ENCODE measurements around the gene PRDX1.

PRDX1 gene

DNA sequence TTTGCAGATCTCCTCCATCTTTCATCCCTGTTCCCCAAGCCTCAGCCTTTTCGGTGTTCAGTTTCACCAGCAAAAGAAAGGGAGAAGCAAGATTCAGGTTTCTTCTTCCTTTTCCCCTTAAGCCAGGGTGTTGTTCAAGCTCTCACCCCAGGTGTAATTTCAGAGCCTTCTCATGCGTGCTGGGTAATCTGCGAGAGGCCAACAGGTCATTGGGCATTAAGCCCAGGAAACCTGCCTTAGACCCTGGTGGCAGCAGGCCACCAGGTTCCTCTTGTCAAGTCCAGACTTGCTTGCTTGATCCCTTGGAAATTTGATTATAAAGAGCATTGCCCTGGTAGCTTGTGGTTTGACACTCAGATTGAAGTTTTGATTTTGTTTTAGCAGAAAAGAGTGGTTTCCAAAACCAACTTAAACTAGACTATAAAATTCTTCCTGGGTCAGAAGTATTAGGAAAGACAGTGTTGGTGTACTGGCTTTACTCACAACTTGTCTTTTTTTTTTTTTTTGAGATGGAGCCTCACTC is 35.8 kb upstream of the PRDX1 start:
- no peaks in the 10 kb centered on the region for H3K27me3 ChIP-seq (ENCODE audit: control insufficient read depth in 1 of 2, insufficient read depth in 1 of 2, low read length in 2 of 2)
- peak overlapping the region; percentile 70 for H2AK5ac ChIP-seq (ENCODE audit: low read length, severe bottlenecking)
- no peak overlapping the region for H3K18ac ChIP-seq (ENCODE audit: low read depth in 1 of 2, low read length in 2 of 2)
- H3K14ac ChIP-seq (ENCODE audit: low read length in 2 of 2) = no peak overlapping the region
- no peak overlapping the region for H4K91ac ChIP-seq (ENCODE audit: low read length)
- H3K9me3 ChIP-seq (ENCODE audit: control insufficient read depth, low read length) = no peaks in the 10 kb centered on the region
- DNase-seq = peak; percentile 10
- H2BK12ac ChIP-seq (ENCODE audit: low read length in 2 of 2) = no peak overlapping the region
- H2AFZ ChIP-seq (ENCODE audit: low read depth, low read length) = no peak overlapping the region
- peak overlapping the region; percentile 33 for H3K27ac ChIP-seq (ENCODE audit: low read length, poor library complexity, severe bottlenecking)
- no peak overlapping the region for H2BK5ac ChIP-seq (ENCODE audit: low read depth, low read length, poor library complexity, severe bottlenecking)
- no peak overlapping the region for H2BK15ac ChIP-seq (ENCODE audit: low read depth, poor library complexity, severe bottlenecking)
- no peak overlapping the region for H3K23ac ChIP-seq (ENCODE audit: low read length in 2 of 2)
- no peak overlapping the region for H2BK120ac ChIP-seq (ENCODE audit: low read depth, low read length)
- H3K4ac ChIP-seq (ENCODE audit: low read depth in 1 of 2, low read length in 2 of 2) = no peak overlapping the region
- H3K79me1 ChIP-seq (replicated peaks; ENCODE audit: low read length, poor library complexity, severe bottlenecking) = peaks cover 17% of the 10 kb centered on the region
- no peak overlapping the region for H3K4me2 ChIP-seq (ENCODE audit: low read length, poor library complexity, severe bottlenecking)
- no peak overlapping the region for H3K4me3 ChIP-seq (ENCODE audit: insufficient read depth in 1 of 2, low read depth in 1 of 2, low read length in 2 of 2)
- peaks cover 3% of the 10 kb centered on the region for H3K4me1 ChIP-seq (ENCODE audit: control insufficient read depth, insufficient read depth, low read depth, low read length)
- no peak overlapping the region for H4K8ac ChIP-seq (ENCODE audit: low read length)
- H3K9ac ChIP-seq (ENCODE audit: low read length) = no peak overlapping the region
- 88% methylated on average over 3 of the region's 3 CpGs for WGBS
- peaks cover 30 to 33% of the 10 kb centered on the region in 2 experiments for H3K36me3 ChIP-seq (ENCODE audit: control insufficient read depth in 1 of 2, insufficient read depth in 2 of 2, low read depth in 1 of 2, low read length in 2 of 2)

GRCh38 chr1:45554198-45554597 is 32.5 kb upstream of the PRDX1 start:
- Histone ChIP-seq H4K8ac (ENCODE audit: low read length) (no peak overlapping the region), H3K4me1 (ENCODE audit: control insufficient read depth, insufficient read depth, low read depth, low read length) (peaks cover 10% of the 10 kb centered on the region), H3K36me3 (ENCODE audit: control insufficient read depth in 1 of 2, insufficient read depth in 2 of 2, low read depth in 1 of 2, low read length in 2 of 2) (peaks cover 7 to 21% of the 10 kb centered on the region in 2 experiments), H3K9me3 (ENCODE audit: control insufficient read depth, low read length) (no peaks in the 10 kb centered on the region), H3K4ac (ENCODE audit: low read depth in 1 of 2, low read length in 2 of 2) (no peak overlapping the region), H3K4me3 (ENCODE audit: insufficient read depth in 1 of 2, low read depth in 1 of 2, low read length in 2 of 2) (no peak overlapping the region), H3K27ac (ENCODE audit: low read length, poor library complexity, severe bottlenecking) (no peak overlapping the region), H2BK5ac (ENCODE audit: low read depth, low read length, poor library complexity, severe bottlenecking) (no peak overlapping the region), H2BK12ac (ENCODE audit: low read length in 2 of 2) (no peak overlapping the region), H3K14ac (ENCODE audit: low read length in 2 of 2) (no peak overlapping the region), H3K9ac (ENCODE audit: low read length) (no peak overlapping the region), H3K23ac (ENCODE audit: low read length in 2 of 2) (no peak overlapping the region), H3K18ac (ENCODE audit: low read depth in 1 of 2, low read length in 2 of 2) (no peak overlapping the region), H2AFZ (ENCODE audit: low read depth, low read length) (no peak overlapping the region), H2BK15ac (ENCODE audit: low read depth, poor library complexity, severe bottlenecking) (no peak overlapping the region), H3K27me3 (ENCODE audit: control insufficient read depth in 1 of 2, insufficient read depth in 1 of 2, low read length in 2 of 2) (no peaks in the 10 kb centered on the region), H4K91ac (ENCODE audit: low read length) (no peak overlapping the region), H3K79me1 (replicated peaks; ENCODE audit: low read length, poor library complexity, severe bottlenecking) (peaks cover 7% of the 10 kb centered on the region), H2BK120ac (ENCODE audit: low read depth, low read length) (no peak overlapping the region), H3K4me2 (ENCODE audit: low read length, poor library complexity, severe bottlenecking) (no peak overlapping the region), H2AK5ac (ENCODE audit: low read length, severe bottlenecking) (no peak overlapping the region)
- 88% methylated on average over 6 of the region's 6 CpGs for WGBS
- DNase-seq = no peak

GRCh38 chr1:45552331-45552730 is 30.6 kb upstream of the PRDX1 start:
- no peak overlapping the region for H2AK5ac ChIP-seq (ENCODE audit: low read length, severe bottlenecking)
- no peak overlapping the region for H3K27ac ChIP-seq (ENCODE audit: low read length, poor library complexity, severe bottlenecking)
- H2AFZ ChIP-seq (ENCODE audit: low read depth, low read length) = no peak overlapping the region
- H3K23ac ChIP-seq (ENCODE audit: low read length in 2 of 2) = peak overlapping the region in 1 of 2 experiments; percentile 6
- no peak overlapping the region for H3K14ac ChIP-seq (ENCODE audit: low read length in 2 of 2)
- H3K9ac ChIP-seq (ENCODE audit: low read length) = peak overlapping the region; percentile 91
- H3K4me2 ChIP-seq (ENCODE audit: low read length, poor library complexity, severe bottlenecking) = peak overlapping the region; percentile 74
- H3K9me3 ChIP-seq (ENCODE audit: control insufficient read depth, low read length) = no peaks in the 10 kb centered on the region
- H2BK120ac ChIP-seq (ENCODE audit: low read depth, low read length) = no peak overlapping the region
- no peak overlapping the region for H2BK5ac ChIP-seq (ENCODE audit: low read depth, low read length, poor library complexity, severe bottlenecking)
- no peak overlapping the region for H4K8ac ChIP-seq (ENCODE audit: low read length)
- H3K4me1 ChIP-seq (ENCODE audit: control insufficient read depth, insufficient read depth, low read depth, low read length) = peaks cover 8% of the 10 kb centered on the region
- no peak overlapping the region for H3K4ac ChIP-seq (ENCODE audit: low read depth in 1 of 2, low read length in 2 of 2)
- peak overlapping the region in 1 of 2 experiments; percentile 28 for H3K18ac ChIP-seq (ENCODE audit: low read depth in 1 of 2, low read length in 2 of 2)
- WGBS = 96% methylated on average over 1 of the region's 1 CpG
- H3K27me3 ChIP-seq (ENCODE audit: control insufficient read depth in 1 of 2, insufficient read depth in 1 of 2, low read length in 2 of 2) = no peaks in the 10 kb centered on the region
- no peak overlapping the region for H4K91ac ChIP-seq (ENCODE audit: low read length)
- H2BK15ac ChIP-seq (ENCODE audit: low read depth, poor library complexity, severe bottlenecking) = no peak overlapping the region
- peak overlapping the region in 1 of 2 experiments; percentile 37 for H2BK12ac ChIP-seq (ENCODE audit: low read length in 2 of 2)
- DNase-seq = no peak
- H3K4me3 ChIP-seq (ENCODE audit: insufficient read depth in 1 of 2, low read depth in 1 of 2, low read length in 2 of 2) = peak overlapping the region in 1 of 2 experiments; percentile 9
- peaks cover 7 to 16% of the 10 kb centered on the region in 2 experiments for H3K36me3 ChIP-seq (ENCODE audit: control insufficient read depth in 1 of 2, insufficient read depth in 2 of 2, low read depth in 1 of 2, low read length in 2 of 2)
- peaks cover 4% of the 10 kb centered on the region for H3K79me1 ChIP-seq (replicated peaks; ENCODE audit: low read length, poor library complexity, severe bottlenecking)

GRCh38 chr1:45551684-45552083 is 30.0 kb upstream of the PRDX1 start:
- peaks cover 8% of the 10 kb centered on the region for H3K4me1 ChIP-seq (ENCODE audit: control insufficient read depth, insufficient read depth, low read depth, low read length)
- no peak overlapping the region for H4K91ac ChIP-seq (ENCODE audit: low read length)
- H2AK5ac ChIP-seq (ENCODE audit: low read length, severe bottlenecking) = no peak overlapping the region
- no peak overlapping the region for H2BK5ac ChIP-seq (ENCODE audit: low read depth, low read length, poor library complexity, severe bottlenecking)
- WGBS = 63% methylated on average over 3 of the region's 3 CpGs
- H2AFZ ChIP-seq (ENCODE audit: low read depth, low read length) = no peak overlapping the region
- no peak overlapping the region for H4K8ac ChIP-seq (ENCODE audit: low read length)
- no peak overlapping the region for H2BK120ac ChIP-seq (ENCODE audit: low read depth, low read length)
- peak overlapping the region; percentile 74 for H3K4me2 ChIP-seq (ENCODE audit: low read length, poor library complexity, severe bottlenecking)
- H3K23ac ChIP-seq (ENCODE audit: low read length in 2 of 2) = no peak overlapping the region
- no peaks in the 10 kb centered on the region for H3K9me3 ChIP-seq (ENCODE audit: control insufficient read depth, low read length)
- H3K9ac ChIP-seq (ENCODE audit: low read length) = peak overlapping the region; percentile 91
- peaks cover 4% of the 10 kb centered on the region for H3K79me1 ChIP-seq (replicated peaks; ENCODE audit: low read length, poor library complexity, severe bottlenecking)
- DNase-seq = no peak
- H3K4me3 ChIP-seq (ENCODE audit: insufficient read depth in 1 of 2, low read depth in 1 of 2, low read length in 2 of 2) = peak overlapping the region in 1 of 2 experiments; percentile 95
- H3K18ac ChIP-seq (ENCODE audit: low read depth in 1 of 2, low read length in 2 of 2) = peak overlapping the region in 1 of 2 experiments; percentile 46
- no peak overlapping the region for H2BK15ac ChIP-seq (ENCODE audit: low read depth, poor library complexity, severe bottlenecking)
- no peak overlapping the region for H3K27ac ChIP-seq (ENCODE audit: low read length, poor library complexity, severe bottlenecking)
- peaks cover 7 to 16% of the 10 kb centered on the region in 2 experiments for H3K36me3 ChIP-seq (ENCODE audit: control insufficient read depth in 1 of 2, insufficient read depth in 2 of 2, low read depth in 1 of 2, low read length in 2 of 2)
- H3K4ac ChIP-seq (ENCODE audit: low read depth in 1 of 2, low read length in 2 of 2) = no peak overlapping the region
- H3K14ac ChIP-seq (ENCODE audit: low read length in 2 of 2) = no peak overlapping the region
- no peaks in the 10 kb centered on the region for H3K27me3 ChIP-seq (ENCODE audit: control insufficient read depth in 1 of 2, insufficient read depth in 1 of 2, low read length in 2 of 2)
- H2BK12ac ChIP-seq (ENCODE audit: low read length in 2 of 2) = no peak overlapping the region

Measured in mesenchymal stem cell (in vitro differentiated cells and primary cell).